ENCODE measurements around the gene FOXRED1. TPM values are rescaled to one million over a fixed set of nuclear protein-coding genes. Genes with fewer than 3 reads are reported as not detected.
A peak's percentile ranks its signal among the peaks of the same experiment; 100 is the strongest.

FOXRED1 gene
- total and polyA plus RNA-seq, 9 of the 15 experiments (the other 6 are each of a cell fraction or from before 2014, with no cell fraction given) = 14.1 to 94.4 (median 53.1) TPM

DNA sequence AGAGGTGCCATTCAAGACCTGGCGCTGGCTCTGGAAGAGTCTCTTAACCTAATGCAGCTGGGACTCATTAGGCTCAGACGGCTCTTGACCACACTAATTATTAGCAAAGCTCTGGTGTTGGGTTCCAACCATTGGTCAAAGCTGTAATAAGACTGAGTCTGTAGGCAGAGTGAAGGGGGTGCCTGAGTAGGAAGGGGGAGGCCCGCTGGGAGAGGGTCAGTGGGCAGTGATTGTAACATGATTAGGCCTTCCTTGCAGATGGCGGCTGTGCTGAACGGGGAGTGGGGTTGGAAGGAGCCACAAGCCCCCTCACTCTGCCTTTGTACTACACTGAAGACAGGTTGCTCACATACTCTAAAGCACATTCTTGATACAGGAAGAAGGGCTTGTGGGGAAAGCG is 5.5 kb upstream of the FOXRED1 start:
- no peaks in the 10 kb centered on the region for H4K20me1 ChIP-seq (replicated peaks; ENCODE audit: control insufficient read depth, insufficient read depth, low read length)
- no peak for DNase-seq (ENCODE audit: extremely low read depth in 1 of 4, low spot score in 3 of 4)
- H3K27ac ChIP-seq (ENCODE audit: extremely low read depth, low read depth, low read length) = no peak overlapping the region
- no peaks in the 10 kb centered on the region for H3K9me1 ChIP-seq (ENCODE audit: control insufficient read depth, insufficient read depth, low read length)
- no peak overlapping the region for H2AFZ ChIP-seq (ENCODE audit: low read depth, low read length)
- H3K79me2 ChIP-seq (ENCODE audit: control insufficient read depth, insufficient read depth, low read length) = peaks cover 21% of the 10 kb centered on the region
- peak; percentile 58 for TF ChIP-seq POLR2AphosphoS5 (IDR thresholded peaks at IDR 0.05; ENCODE audit: control insufficient read depth, insufficient read depth, low read depth, low read length)
- no peak for TF ChIP-seq ZSCAN29 (IDR thresholded peaks at IDR 0.05)
- no peak for TF ChIP-seq GABPB1 (CRISPR knock-in tag; IDR thresholded peaks at IDR 0.05)
- TF ChIP-seq POLR2A (conservative IDR thresholded peaks at IDR 0.05) = peak; percentile 54; the same call in 1 of the 2 replicates
- TF ChIP-seq BRF2 (IDR thresholded peaks at IDR 0.05; ENCODE audit: borderline replicate concordance, insufficient read depth, insufficient read length) = no peak
- TF ChIP-seq POLR2AphosphoS2 (IDR thresholded peaks at IDR 0.05; ENCODE audit: low read length) = 0 out of 2 replicates have a peak, but pooled peaks have one; percentile 24
- TF ChIP-seq RAD21 (CRISPR knock-in tag; conservative IDR thresholded peaks at IDR 0.05 in 1 of 2, IDR thresholded peaks at IDR 0.05 in 1 of 2) = no peak
- H3K9ac ChIP-seq (ENCODE audit: insufficient read depth in 1 of 2, low read depth in 2 of 2, low read length in 2 of 2) = no peak overlapping the region
- ChIA-PET CTCF (ENCODE audit: low intra/inter-chr PET ratio) (no interaction called here), POLR2A (interaction anchor here (0.7 to 2.6 kb wide), 7 partner anchors 9 to 59 kb away, joined by 3 to 14 read pairs (median 5); partner anchors contain the start of gene DCPS)
- intact Hi-C loops (cut with micrococcal nuclease) (no loop called here), in situ Hi-C loops (cut with MboI) (no loop called here)
- no peaks in the 10 kb centered on the region for H3K9me3 ChIP-seq (replicated peaks; ENCODE audit: control insufficient read depth, insufficient read depth, low read depth, low read length)
- peaks cover 82% of the 10 kb centered on the region for H3K36me3 ChIP-seq (ENCODE audit: control insufficient read depth, insufficient read depth, low read length)
- no TSS peak for BruUV-seq (replicated peaks)
- H3K27me3 ChIP-seq (ENCODE audit: control insufficient read depth in 2 of 2, insufficient read depth in 2 of 2, low read length in 2 of 2) = no peaks in the 10 kb centered on the region
- H3K4me1 ChIP-seq (replicated peaks in 1 of 2; ENCODE audit: control insufficient read depth in 2 of 2, insufficient read depth in 2 of 2, low read length in 2 of 2) = peaks cover 4 to 6% of the 10 kb centered on the region in 2 experiments; a peak in 3 of 5 replicates
- no peak overlapping the region for H3K4me3 ChIP-seq
- 93% methylated on average over 6 of the region's 6 CpGs for WGBS (ENCODE audit: insufficient coverage, low coverage, missing lambda C conversion rate)
- no peak overlapping the region for H3K4me2 ChIP-seq (ENCODE audit: insufficient read depth, low read length)
- ATAC-seq = no peak; the same call in 2 of the 3 replicates
- FAIRE-seq = no peak

All from K562 (cell line).